Astrocyte of the spinal cord (primary cell): ENCODE measurements around the gene MTSS2.

Experiments
- DNase-seq: peaks from one replicate; pipeline ENCODE4 v3.0.0; 2011; ENCODE audit warnings: low read depth, low spot score
- H3K4me3 ChIP-seq: 2 replicates; pipeline ENCODE4 v1.5.1; 2011; ENCODE audit warnings: low read depth, mild to moderate bottlenecking, low read length, moderate library complexity
- CTCF ChIP-seq: IDR thresholded peaks from 2 replicates; pipeline ENCODE4 v1.5.1; 2012; ENCODE audit warnings: low read depth, mild to moderate bottlenecking, low read length, inconsistent platforms
- in situ Hi-C: cut with HindIII; loops from 2 replicates; pipeline ENCODE4 v1.10.0; 2017; ENCODE audit warnings: low sequenced_read_pairs

Gene MTSS2

DNA sequence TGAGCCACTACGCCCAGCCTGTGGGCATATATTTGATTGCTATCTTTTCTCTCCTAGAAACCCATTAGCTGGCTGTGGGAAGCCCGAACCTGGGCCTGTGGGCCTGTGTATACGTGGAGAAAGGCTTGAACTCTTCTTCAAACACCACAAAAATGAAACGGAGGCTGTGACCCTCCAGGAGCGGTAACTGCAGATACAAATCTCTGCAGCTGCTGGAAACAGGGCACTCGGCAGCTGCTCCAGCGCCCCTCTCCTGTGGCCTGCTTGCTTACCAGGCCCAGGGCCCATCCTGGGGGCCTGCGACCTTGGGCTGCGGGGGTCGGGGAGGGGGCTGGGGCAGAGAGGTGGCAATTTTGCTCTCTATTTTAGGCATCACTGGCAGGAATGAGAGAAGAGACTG, 28.0 kb upstream of the MTSS2 start:
- no peak overlapping the region for H3K4me3 ChIP-seq
- no peak for TF ChIP-seq CTCF
- no peak for DNase-seq
- in situ Hi-C loops: no loop called here

DNA sequence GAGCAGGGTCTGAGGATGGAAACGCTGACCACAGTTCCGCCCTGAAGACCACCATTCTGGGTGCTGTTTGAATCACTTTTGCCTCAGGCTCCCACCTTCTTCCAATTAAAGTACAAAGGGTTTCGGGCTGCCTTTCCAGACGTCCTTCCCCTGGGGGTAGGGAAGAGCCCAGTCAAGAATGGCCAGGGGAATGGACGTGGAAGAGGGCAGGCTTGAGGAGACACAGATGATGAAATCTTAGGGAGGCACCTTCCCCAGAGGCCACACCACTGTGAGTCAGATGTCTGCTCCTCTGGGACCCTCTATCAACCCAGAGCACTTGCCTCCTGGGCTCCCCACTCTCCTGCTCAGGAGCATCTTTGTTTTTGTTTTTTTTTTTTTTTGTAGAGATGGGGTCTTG, 27.5 kb upstream of the MTSS2 start:
- in situ Hi-C loops: no loop called here
- no peak for DNase-seq
- no peak for TF ChIP-seq CTCF
- no peak overlapping the region for H3K4me3 ChIP-seq

- no peak for DNase-seq
- no peak overlapping the region for H3K4me3 ChIP-seq
- no peak for TF ChIP-seq CTCF
- in situ Hi-C loops: no loop called here
Observed at GRCh38 chr16:70712942-70713341, 27.1 kb upstream of the MTSS2 start.

DNA sequence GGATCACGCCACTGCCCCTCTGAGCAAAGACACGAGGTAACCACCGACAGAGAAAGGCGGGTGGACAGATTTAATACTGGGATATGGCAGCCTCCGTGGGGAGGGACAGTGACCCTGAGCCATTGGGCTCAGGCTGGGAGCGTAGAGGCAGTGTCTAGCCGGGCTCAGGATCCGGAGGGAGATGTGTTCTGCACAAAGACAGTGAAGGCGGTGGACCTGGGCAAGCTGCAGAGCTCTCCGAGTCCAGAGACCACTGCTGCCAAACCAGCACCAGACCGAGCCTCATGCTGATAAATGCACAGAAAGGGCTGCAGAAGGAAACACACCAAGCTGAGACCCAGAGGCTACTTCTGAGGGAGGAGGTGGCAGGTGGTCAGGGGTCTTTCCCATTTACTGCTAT, 26.5 kb upstream of the MTSS2 start:
- TF ChIP-seq CTCF: no peak
- no peak for DNase-seq
- in situ Hi-C loops: no loop called here
- H3K4me3 ChIP-seq: no peak overlapping the region

- in situ Hi-C loops: no loop called here
- no peak overlapping the region for H3K4me3 ChIP-seq
- DNase-seq: no peak
- TF ChIP-seq CTCF: no peak
Observed at GRCh38 chr16:70711211-70712031, 25.6 kb upstream of the MTSS2 start.

- DNase-seq: no peak
- no peak overlapping the region for H3K4me3 ChIP-seq
- in situ Hi-C loops: no loop called here
- TF ChIP-seq CTCF: no peak
Observed at GRCh38 chr16:70710422-70711210, 24.8 kb upstream of the MTSS2 start.
